Hepatocyte (in vitro differentiated cells): ENCODE results near the gene FAM53B.

Experiments used
- CTCF ChIP-seq: fragments of 200-600 bp; sonication (generic); IDR thresholded peaks from 2 replicates; pipeline ENCODE4 v1.5.1; 2016; ENCODE audit warnings: antibody characterized with exemption, mild to moderate bottlenecking; ENCODE audit not compliant: poor library complexity
- EZH2 ChIP-seq: fragments of 200-600 bp; sonication (generic); IDR thresholded peaks from 2 replicates; pipeline ENCODE4 v1.6.1; 2016; ENCODE audit warnings: antibody characterized with exemption, mild to moderate bottlenecking, borderline replicate concordance
- EZH2phosphoT487 ChIP-seq: fragments of 200-600 bp; sonication (generic); IDR thresholded peaks from one replicate; pipeline ENCODE4 v1.6.1; 2018; ENCODE audit warnings: antibody characterized with exemption, mild to moderate bottlenecking, low read depth, moderate library complexity; ENCODE audit not compliant: unreplicated experiment, severe bottlenecking

GRCh38 chr10:124645467-124646095 is 98.6 kb downstream of the FAM53B start:
- TF ChIP-seq CTCF (no peak), EZH2 (no peak), EZH2phosphoT487 (no peak)
